ENCODE data around the gene KRT76.

DNA sequence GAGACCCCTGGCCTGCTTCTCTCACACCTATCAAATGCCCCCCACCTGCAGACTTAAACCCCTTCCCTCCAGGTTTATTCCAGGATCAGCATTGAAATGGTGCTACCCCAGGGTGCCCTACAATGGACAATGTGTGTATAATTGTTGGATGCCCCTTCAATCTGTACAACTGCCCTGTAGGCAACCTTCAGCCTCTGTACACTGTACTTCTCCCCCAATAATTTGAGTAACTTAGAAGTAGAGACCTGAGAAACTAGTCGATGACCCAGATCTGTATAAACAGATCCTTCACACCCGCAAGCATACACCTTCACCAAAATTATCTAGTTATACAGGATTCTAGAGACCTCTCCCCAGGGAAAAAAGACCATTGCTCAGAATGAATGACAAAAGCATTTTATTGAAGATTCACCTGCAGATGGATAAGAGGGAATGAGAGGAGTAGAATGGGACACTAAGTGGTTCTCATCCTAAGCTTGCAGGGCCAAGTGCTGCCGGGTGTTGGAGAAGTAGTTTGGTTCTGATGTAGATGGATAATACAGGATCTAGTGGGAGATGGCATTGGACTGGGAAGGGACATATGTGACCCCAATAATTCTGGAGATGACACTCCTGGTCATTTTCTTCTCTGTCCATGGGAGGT, 29.1 kb upstream of the KRT76 start:
- TF ChIP-seq CTCF (IDR thresholded peaks at IDR 0.05), result no peak
- no peak for TF ChIP-seq POLR2A (IDR thresholded peaks at IDR 0.05)

Data from uterus (tissue), 2 donors.